Glutamatergic neuron (in vitro differentiated cells): ENCODE data around the gene RUFY4. TPM values are rescaled to one million over a fixed set of nuclear protein-coding genes. Genes with fewer than 3 reads are reported as not detected.

Experiments used
- total RNA-seq: library from RNA; stranded (reverse); fragmentation: NEBNext Ultra II Directional; extraction: Animal tissue kit (Norgen Biotek cat#: 25700); gene quantifications from one replicate; pipeline ENCODE4 v1.2.1, GENCODE V29; 2021; ENCODE audit not compliant: unreplicated experiment

RUFY4 gene
- total RNA-seq, 1 donor from 2014 or later = not detected

Other genes with a start within 250 kb of the RUFY4 start
- 3.2 TPM for gene TNS1, start 66.3 kb upstream of the RUFY4 start, total RNA-seq
- not detected for gene CXCR2, start 56.8 kb downstream of the RUFY4 start, total RNA-seq
- gene CXCR1, start 97.7 kb downstream of the RUFY4 start, total RNA-seq = not detected
- 207 TPM for gene ARPC2, start 147.9 kb downstream of the RUFY4 start, total RNA-seq
- 1.6 TPM for gene GPBAR1, start 191.8 kb downstream of the RUFY4 start, total RNA-seq
- gene AAMP, start 200.9 kb downstream of the RUFY4 start, total RNA-seq = 64.6 TPM
- gene PNKD, start 201.3 kb downstream of the RUFY4 start, total RNA-seq = 44.2 TPM
- gene TMBIM1, start 223.2 kb downstream of the RUFY4 start, total RNA-seq = 1.8 TPM